ENCODE data around the gene SLC9A4. TPM values are rescaled to one million over a fixed set of nuclear protein-coding genes. Genes with fewer than 3 reads are reported as not detected.

Gene SLC9A4
- total and polyA plus RNA-seq, 10 of the 15 experiments (the other 5 are each of a cell fraction or from before 2014, with no cell fraction given), result 0.10 TPM; not detected in 9

DNA sequence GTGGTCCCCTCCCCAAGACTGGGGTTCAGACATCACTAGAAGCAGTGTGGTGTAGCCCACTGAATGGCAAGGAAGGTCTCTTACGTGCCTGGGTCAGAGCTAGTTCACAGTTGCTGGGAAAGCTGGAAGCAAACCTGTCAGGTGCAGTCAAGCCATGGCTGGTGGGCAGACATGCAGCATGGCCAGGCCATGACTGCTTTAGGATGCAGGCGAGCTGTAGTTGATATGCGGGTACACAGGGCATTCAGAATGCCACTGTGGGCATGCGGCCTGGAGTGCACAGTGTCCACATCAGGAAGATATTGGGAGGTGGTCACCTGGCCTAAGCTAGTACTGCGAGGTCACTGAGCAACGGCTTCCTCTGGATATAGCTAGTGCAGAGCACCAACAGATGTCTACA, 11.8 kb upstream of the SLC9A4 start:
- in situ Hi-C loops (cut with MboI), result loop anchor here (25.0 kb wide), 1 partner anchor 1049 kb away; no protein-coding TSS in a partner anchor
- POLR2A ChIA-PET, result no interaction called here
- WGBS (ENCODE audit: insufficient coverage, insufficient replicate concordance, low lambda C conversion rate, missing lambda C conversion rate), result 17% methylated on average over 6 of the region's 6 CpGs

More for the DNA sequence above, 11.8 kb upstream of the SLC9A4 start:
- Histone ChIP-seq H4K20me1 (ENCODE audit: control insufficient read depth, insufficient read depth) (no peaks in the 10 kb centered on the region), H3K4me1 (ENCODE audit: control insufficient read depth, insufficient read depth, low read length) (no peaks in the 10 kb centered on the region), H3K4me3 (no peak overlapping the region), H2AFZ (ENCODE audit: control insufficient read depth, low read depth, low read length) (no peak overlapping the region), H3K9me3 (replicated peaks; ENCODE audit: control insufficient read depth, insufficient read depth, low read length) (no peaks in the 10 kb centered on the region), H3K27ac (ENCODE audit: control insufficient read depth, insufficient read depth) (no peak overlapping the region), H3K36me3 (ENCODE audit: control insufficient read depth in 2 of 2, insufficient read depth in 2 of 2, low read length in 1 of 2) (no peaks in the 10 kb centered on the region), H3K4me2 (ENCODE audit: control insufficient read depth, insufficient read depth) (no peak overlapping the region), H3K79me2 (ENCODE audit: control insufficient read depth, insufficient read depth, low read length) (no peaks in the 10 kb centered on the region), H3K9ac (ENCODE audit: control insufficient read depth, insufficient read depth, low read length) (no peak overlapping the region), H3K27me3 (replicated peaks in 1 of 2; ENCODE audit: control insufficient read depth in 2 of 2, insufficient read depth in 2 of 2, low read length in 1 of 2) (no peaks in the 10 kb centered on the region; a peak in 1 of 4 replicates)
- CTCF ChIA-PET, result interaction anchor here (1.0 to 6.8 kb wide), 6 partner anchors 9 to 221 kb away, joined by 3 to 38 read pairs (median 4); partner anchors contain the start of gene SLC9A4
- TF ChIP-seq NFYB (IDR thresholded peaks at IDR 0.05; ENCODE audit: insufficient read depth, low read depth, low read length) (no peak), TAF1 (IDR thresholded peaks at IDR 0.05; ENCODE audit: borderline replicate concordance, low read depth, low read length) (no peak), ZNF687 (IDR thresholded peaks at IDR 0.05) (no peak), GATAD2B (conservative IDR thresholded peaks at IDR 0.05; ENCODE audit: low read depth) (no peak), SMC3 (IDR thresholded peaks at IDR 0.05; ENCODE audit: borderline replicate concordance, low read length) (no peak), POU2F2 (IDR thresholded peaks at IDR 0.05; ENCODE audit: borderline replicate concordance, low read depth, low read length) (no peak), CHD4 (IDR thresholded peaks at IDR 0.05) (no peak)
- TF ChIP-seq, protein P1, sequence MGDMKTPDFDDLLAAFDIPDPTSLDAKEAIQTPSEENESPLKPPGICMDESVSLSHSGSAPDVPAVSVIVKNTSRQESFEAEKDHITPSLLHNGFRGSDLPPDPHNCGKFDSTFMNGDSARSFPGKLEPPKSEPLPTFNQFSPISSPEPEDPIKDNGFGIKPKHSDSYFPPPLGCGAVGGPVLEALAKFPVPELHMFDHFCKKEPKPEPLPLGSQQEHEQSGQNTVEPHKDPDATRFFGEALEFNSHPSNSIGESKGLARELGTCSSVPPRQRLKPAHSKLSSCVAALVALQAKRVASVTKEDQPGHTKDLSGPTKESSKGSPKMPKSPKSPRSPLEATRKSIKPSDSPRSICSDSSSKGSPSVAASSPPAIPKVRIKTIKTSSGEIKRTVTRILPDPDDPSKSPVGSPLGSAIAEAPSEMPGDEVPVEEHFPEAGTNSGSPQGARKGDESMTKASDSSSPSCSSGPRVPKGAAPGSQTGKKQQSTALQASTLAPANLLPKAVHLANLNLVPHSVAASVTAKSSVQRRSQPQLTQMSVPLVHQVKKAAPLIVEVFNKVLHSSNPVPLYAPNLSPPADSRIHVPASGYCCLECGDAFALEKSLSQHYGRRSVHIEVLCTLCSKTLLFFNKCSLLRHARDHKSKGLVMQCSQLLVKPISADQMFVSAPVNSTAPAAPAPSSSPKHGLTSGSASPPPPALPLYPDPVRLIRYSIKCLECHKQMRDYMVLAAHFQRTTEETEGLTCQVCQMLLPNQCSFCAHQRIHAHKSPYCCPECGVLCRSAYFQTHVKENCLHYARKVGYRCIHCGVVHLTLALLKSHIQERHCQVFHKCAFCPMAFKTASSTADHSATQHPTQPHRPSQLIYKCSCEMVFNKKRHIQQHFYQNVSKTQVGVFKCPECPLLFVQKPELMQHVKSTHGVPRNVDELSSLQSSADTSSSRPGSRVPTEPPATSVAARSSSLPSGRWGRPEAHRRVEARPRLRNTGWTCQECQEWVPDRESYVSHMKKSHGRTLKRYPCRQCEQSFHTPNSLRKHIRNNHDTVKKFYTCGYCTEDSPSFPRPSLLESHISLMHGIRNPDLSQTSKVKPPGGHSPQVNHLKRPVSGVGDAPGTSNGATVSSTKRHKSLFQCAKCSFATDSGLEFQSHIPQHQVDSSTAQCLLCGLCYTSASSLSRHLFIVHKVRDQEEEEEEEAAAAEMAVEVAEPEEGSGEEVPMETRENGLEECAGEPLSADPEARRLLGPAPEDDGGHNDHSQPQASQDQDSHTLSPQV (IDR thresholded peaks at IDR 0.05), result no peak
- TF ChIP-seq, protein P2, sequence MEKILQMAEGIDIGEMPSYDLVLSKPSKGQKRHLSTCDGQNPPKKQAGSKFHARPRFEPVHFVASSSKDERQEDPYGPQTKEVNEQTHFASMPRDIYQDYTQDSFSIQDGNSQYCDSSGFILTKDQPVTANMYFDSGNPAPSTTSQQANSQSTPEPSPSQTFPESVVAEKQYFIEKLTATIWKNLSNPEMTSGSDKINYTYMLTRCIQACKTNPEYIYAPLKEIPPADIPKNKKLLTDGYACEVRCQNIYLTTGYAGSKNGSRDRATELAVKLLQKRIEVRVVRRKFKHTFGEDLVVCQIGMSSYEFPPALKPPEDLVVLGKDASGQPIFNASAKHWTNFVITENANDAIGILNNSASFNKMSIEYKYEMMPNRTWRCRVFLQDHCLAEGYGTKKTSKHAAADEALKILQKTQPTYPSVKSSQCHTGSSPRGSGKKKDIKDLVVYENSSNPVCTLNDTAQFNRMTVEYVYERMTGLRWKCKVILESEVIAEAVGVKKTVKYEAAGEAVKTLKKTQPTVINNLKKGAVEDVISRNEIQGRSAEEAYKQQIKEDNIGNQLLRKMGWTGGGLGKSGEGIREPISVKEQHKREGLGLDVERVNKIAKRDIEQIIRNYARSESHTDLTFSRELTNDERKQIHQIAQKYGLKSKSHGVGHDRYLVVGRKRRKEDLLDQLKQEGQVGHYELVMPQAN (conservative IDR thresholded peaks at IDR 0.05), result no peak
- intact Hi-C loops (cut with micrococcal nuclease; ENCODE audit: unreplicated experiment), result no loop called here
- no TSS peak for BruUV-seq (replicated peaks)
- ATAC-seq (no peak), FAIRE-seq (no peak), DNase-seq (ENCODE audit: low read depth, low spot score) (no peak)
- SMC1A ChIA-PET (ENCODE audit: uncharacterized antibody, unreplicated experiment), result interaction anchor here (1.0 kb wide), 1 partner anchor 9 kb away, joined by 3 read pairs; no protein-coding TSS in a partner anchor
- RAD21 ChIA-PET (ENCODE audit: unreplicated experiment), result interaction anchor here (0.6 kb wide), 1 partner anchor 205 kb away, joined by 3 read pairs; no protein-coding TSS in a partner anchor
